ENCODE measurements around the gene ZBTB43.

DNA sequence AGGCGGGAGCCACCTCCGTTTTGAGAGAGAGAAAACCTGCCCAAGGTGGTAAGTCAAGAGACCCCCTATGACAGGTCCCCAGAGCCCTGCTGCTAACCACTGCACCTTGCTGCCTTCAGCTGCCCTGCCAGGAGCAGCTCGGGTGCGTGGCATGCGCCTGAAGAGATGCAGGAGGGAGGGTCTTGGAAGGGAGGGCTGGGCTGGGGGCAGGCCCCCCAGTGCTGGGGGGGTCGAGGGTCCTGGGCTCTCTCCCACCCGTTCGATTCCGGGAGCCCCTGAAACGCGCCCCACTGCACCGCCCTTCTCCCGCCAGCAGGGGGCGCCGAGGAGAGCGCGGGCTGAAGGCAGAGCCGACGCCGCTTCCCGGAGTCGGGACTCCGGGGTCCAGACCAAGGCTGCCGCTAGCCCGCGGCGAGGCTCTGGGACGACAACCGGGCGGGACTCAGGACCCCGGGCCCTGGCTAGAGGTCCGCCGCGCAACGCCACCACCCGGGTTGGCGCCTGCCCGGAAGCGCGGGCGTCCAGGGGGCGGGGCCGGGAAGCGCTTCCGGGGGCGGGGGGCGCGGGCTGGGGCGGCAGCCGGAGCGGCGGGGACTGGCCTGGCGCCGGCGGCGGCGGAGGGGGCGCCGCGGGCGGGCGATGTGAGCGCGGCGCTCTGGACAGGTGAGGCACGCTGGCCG, 55.4 kb downstream of the ZBTB43 start, which contains the start of gene ZBTB34:
- TF ChIP-seq, protein P1, sequence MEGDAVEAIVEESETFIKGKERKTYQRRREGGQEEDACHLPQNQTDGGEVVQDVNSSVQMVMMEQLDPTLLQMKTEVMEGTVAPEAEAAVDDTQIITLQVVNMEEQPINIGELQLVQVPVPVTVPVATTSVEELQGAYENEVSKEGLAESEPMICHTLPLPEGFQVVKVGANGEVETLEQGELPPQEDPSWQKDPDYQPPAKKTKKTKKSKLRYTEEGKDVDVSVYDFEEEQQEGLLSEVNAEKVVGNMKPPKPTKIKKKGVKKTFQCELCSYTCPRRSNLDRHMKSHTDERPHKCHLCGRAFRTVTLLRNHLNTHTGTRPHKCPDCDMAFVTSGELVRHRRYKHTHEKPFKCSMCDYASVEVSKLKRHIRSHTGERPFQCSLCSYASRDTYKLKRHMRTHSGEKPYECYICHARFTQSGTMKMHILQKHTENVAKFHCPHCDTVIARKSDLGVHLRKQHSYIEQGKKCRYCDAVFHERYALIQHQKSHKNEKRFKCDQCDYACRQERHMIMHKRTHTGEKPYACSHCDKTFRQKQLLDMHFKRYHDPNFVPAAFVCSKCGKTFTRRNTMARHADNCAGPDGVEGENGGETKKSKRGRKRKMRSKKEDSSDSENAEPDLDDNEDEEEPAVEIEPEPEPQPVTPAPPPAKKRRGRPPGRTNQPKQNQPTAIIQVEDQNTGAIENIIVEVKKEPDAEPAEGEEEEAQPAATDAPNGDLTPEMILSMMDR (IDR thresholded peaks at IDR 0.05) = peak; percentile 97 to 100 (median 98)
- TF ChIP-seq POLR2A (IDR thresholded peaks at IDR 0.05) = peak in 1 of 2 donors; percentile 30

Measured in uterus (tissue), 2 donors.